Testis (tissue), 3 donors: ENCODE measurements around the gene NDNF. TPM values are rescaled to one million over a fixed set of nuclear protein-coding genes. Genes with fewer than 3 reads are reported as not detected.

Experiments used
- DNase-seq: peaks from one replicate; pipeline ENCODE4 v3.0.0-alpha.2; 2019
- H3K27ac ChIP-seq, 2 donors: fragments of 200-600 bp; sonication (generic); one replicate each; pipeline ENCODE4 v1.5.1; 2019
- H3K27me3 ChIP-seq: fragments of 200-600 bp; sonication (generic); one replicate; pipeline ENCODE4 v1.5.1; 2019
- H3K36me3 ChIP-seq: fragments of 200-600 bp; sonication (generic); one replicate; pipeline ENCODE4 v1.5.1; 2017; ENCODE audit warnings: low read depth; ENCODE audit errors: missing control alignments
- H3K4me1 ChIP-seq: fragments of 200-600 bp; sonication (generic); one replicate; pipeline ENCODE4 v1.5.1; 2019
- H3K4me3 ChIP-seq, 2 donors: fragments of 200-600 bp; sonication (generic); one replicate each; pipeline ENCODE4 v1.5.1; 2017 to 2019
- H3K9me3 ChIP-seq: fragments of 200-600 bp; sonication (generic); one replicate; pipeline ENCODE4 v1.5.1; 2017
- POLR2A ChIP-seq: fragments of 450-650 bp; IDR thresholded peaks from one replicate; pipeline ENCODE4 v1.6.1; 2017; ENCODE audit warnings: antibody characterized with exemption, mild to moderate bottlenecking, moderate library complexity
- WGBS, 2 donors: methylation state at CpG; one replicate each; pipeline ENCODE4 v1.1.5; 2018; 5-methylcytosine and 5-hydroxymethylcytosine counted together
- intact Hi-C: fragments of 100-400 bp; cut with DNase I; formaldehyde crosslinking; loops from one replicate; pipeline ENCODE4 v1.15.1; 2023; ENCODE audit warnings: low total_unique reads
- polyA plus RNA-seq: library from polyadenylated mRNA; stranded (reverse); fragments of 350-450 nt; fragmentation: Illumina TruSeq; extraction: RNeasy Lipid Tissue Mini Kit (QIAGEN cat#74804); gene quantifications from one replicate; pipeline ENCODE4 v1.2.3, GENCODE V29; 2014; ENCODE audit warnings: low read depth, low replicate concordance; ENCODE audit not compliant: insufficient read depth
- total RNA-seq, 2 donors: library from RNA; depleted of rRNA; stranded (reverse); fragments of >200 nt; gene quantifications; one replicate each; pipeline ENCODE4 v1.2.3, GENCODE V29; 2016
- TF ChIP-seq, protein P1 (sequence below), 3 experiments: fragments of 450-650 bp in 2 of 3; fragments of 200-600 bp in 1 of 3; sonication (generic) in 1 of 3; IDR thresholded peaks; one replicate each; pipeline ENCODE4 v1.5.1; 2016 to 2019; ENCODE audit warnings: antibody characterized with exemption in 3 of 3, mild to moderate bottlenecking in 2 of 3, moderate library complexity in 1 of 3

NDNF gene
- total and polyA plus RNA-seq, 3 donors from 2014 or later: 3.3 to 20.7 (median 7.6) TPM

DNA sequence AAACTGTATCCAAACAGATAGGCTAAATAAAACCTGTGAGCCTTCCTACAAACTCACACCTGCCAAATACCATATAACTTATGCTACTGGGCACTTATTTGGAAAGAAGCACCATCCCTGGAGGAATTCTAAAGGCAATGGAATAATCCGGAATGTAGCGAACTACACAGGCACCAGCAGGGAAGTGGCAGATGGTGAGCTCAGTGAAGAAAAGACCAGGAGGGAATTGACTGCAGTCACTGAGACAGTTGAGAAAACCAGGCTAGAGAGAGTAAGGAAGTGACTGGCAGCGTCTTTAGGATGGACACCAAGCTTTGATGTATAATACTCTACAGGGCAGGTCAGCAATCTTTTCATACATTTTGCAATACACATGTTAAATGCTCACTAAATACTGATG, 16.3 kb downstream of the NDNF start:
- no peak overlapping the region for H3K27ac ChIP-seq
- H3K4me1 ChIP-seq: no peaks in the 10 kb centered on the region
- H3K36me3 ChIP-seq: no peaks in the 10 kb centered on the region
- H3K9me3 ChIP-seq: no peaks in the 10 kb centered on the region
- no peak for DNase-seq
- H3K4me3 ChIP-seq: no peak overlapping the region
- TF ChIP-seq POLR2A: no peak
- TF ChIP-seq, protein P1, sequence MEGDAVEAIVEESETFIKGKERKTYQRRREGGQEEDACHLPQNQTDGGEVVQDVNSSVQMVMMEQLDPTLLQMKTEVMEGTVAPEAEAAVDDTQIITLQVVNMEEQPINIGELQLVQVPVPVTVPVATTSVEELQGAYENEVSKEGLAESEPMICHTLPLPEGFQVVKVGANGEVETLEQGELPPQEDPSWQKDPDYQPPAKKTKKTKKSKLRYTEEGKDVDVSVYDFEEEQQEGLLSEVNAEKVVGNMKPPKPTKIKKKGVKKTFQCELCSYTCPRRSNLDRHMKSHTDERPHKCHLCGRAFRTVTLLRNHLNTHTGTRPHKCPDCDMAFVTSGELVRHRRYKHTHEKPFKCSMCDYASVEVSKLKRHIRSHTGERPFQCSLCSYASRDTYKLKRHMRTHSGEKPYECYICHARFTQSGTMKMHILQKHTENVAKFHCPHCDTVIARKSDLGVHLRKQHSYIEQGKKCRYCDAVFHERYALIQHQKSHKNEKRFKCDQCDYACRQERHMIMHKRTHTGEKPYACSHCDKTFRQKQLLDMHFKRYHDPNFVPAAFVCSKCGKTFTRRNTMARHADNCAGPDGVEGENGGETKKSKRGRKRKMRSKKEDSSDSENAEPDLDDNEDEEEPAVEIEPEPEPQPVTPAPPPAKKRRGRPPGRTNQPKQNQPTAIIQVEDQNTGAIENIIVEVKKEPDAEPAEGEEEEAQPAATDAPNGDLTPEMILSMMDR (IDR thresholded peaks at IDR 0.05): no peak
- WGBS, 2 donors: 92% methylated on average over 3 of the region's 3 CpGs
- no peaks in the 10 kb centered on the region for H3K27me3 ChIP-seq
- intact Hi-C loops: no loop called here

DNA sequence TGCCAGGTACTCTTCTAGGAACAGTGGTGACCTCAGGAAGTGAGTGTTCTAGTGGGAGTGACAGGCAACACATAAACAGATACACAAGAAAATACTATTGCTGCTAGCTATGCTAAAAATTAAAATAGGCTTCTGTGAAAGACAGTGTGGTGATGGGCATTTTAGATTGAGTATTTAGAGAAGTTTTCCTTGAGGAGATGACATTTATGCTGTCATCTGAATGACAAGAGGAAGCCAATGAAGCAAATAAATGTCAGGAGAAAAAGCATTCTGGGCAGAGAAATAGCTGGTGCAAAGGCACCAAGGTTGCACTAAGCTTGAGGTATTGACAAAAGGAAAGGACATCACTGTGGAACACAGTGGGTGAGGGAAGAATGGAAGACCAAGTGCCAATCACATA, 18.0 kb downstream of the NDNF start:
- Histone ChIP-seq H3K27ac (no peak overlapping the region), H3K27me3 (no peaks in the 10 kb centered on the region), H3K36me3 (no peaks in the 10 kb centered on the region), H3K9me3 (no peaks in the 10 kb centered on the region), H3K4me1 (no peaks in the 10 kb centered on the region), H3K4me3 (no peak overlapping the region)
- no peak for TF ChIP-seq POLR2A
- TF ChIP-seq, protein P1 (IDR thresholded peaks at IDR 0.05): no peak
- intact Hi-C loops: no loop called here
- no peak for DNase-seq

DNA sequence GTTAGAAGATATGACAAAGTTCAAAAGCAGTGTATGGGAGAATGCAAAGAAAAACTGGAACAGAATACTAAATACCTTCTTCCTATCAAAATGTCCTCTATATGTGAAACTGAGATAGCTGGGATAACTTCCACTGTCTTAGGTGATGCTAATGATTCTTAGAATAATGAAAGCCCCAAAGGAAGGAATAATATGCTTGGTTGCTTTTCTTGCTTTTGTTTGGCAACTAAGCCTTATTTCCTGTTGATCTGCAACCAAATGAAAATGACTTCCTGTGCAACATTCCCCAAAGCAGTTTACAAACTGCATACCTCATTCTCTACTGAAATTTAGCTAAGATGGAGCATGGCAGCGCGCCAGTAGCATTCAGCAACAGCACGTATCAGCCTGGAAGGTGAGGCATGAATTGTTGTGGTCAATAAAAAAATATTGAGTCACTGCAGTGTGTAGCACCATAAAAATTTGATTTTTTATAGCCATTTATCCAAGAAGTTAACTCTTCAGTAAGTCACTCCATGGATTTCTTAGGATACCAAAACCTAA, 18.7 kb downstream of the NDNF start:
- H3K36me3 ChIP-seq: no peaks in the 10 kb centered on the region
- intact Hi-C loops: no loop called here
- TF ChIP-seq, protein P1 (IDR thresholded peaks at IDR 0.05): no peak
- no peak for TF ChIP-seq POLR2A
- no peaks in the 10 kb centered on the region for H3K27me3 ChIP-seq
- H3K9me3 ChIP-seq: no peaks in the 10 kb centered on the region
- no peak overlapping the region for H3K27ac ChIP-seq
- H3K4me1 ChIP-seq: no peaks in the 10 kb centered on the region
- 75 to 87% methylated on average over 3 of the region's 3 CpGs for WGBS, 2 donors
- DNase-seq: no peak
- no peak overlapping the region for H3K4me3 ChIP-seq

DNA sequence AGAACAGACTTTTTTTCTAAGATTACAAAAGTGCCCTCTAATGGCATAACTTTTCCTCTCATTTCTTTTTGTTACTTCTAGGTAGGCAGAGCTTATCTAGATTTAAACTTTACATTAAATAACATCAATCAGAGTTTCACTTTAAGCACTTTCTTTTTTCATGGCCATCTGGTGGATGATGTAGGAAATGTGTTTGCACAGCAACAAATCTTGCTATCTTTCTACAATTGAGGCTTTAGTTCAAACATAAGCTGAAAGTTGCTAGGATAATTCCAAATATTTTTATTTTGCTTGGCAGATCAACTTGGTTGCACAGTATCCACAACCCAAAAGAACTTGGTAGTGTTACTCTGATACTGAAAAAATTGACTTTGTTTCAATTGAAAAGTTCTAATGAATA, 22.0 kb downstream of the NDNF start:
- no peaks in the 10 kb centered on the region for H3K27me3 ChIP-seq
- DNase-seq: no peak
- no peaks in the 10 kb centered on the region for H3K4me1 ChIP-seq
- H3K9me3 ChIP-seq: no peaks in the 10 kb centered on the region
- intact Hi-C loops: no loop called here
- H3K36me3 ChIP-seq: no peaks in the 10 kb centered on the region
- TF ChIP-seq, protein P1 (IDR thresholded peaks at IDR 0.05): peak in 2 of 3 experiments; percentile 22 to 32
- no peak for TF ChIP-seq POLR2A
- H3K4me3 ChIP-seq: no peak overlapping the region
- no peak overlapping the region for H3K27ac ChIP-seq

DNA sequence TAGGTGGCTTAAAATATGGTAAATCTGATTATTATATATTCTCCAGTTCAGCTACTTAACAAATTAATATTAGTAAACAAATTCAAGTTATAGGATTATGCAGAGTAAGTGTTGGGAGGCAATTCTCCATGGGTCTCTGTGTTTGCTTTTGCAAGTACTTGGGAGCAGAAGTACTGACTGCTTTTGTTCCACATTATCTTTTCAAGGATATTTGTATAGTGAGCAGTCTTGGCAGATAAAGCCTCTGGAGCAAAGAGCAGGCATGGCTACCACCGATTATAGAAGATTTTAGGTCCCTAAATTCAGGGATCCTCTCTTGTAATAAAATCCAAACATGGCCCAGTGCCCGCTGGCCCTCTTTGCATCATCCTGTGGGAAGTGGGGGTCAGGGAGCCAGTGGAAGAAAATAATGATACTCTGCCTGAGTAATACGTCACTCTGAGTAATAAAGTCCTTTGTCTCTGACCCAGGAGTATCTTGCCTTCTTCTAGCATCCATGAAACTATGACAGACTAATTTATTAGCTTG, 23.2 kb downstream of the NDNF start:
- no peaks in the 10 kb centered on the region for H3K4me1 ChIP-seq
- no peaks in the 10 kb centered on the region for H3K9me3 ChIP-seq
- H3K36me3 ChIP-seq: no peaks in the 10 kb centered on the region
- H3K4me3 ChIP-seq: no peak overlapping the region
- WGBS, 2 donors: 55 to 58% methylated on average over 3 of the region's 3 CpGs
- H3K27ac ChIP-seq: no peak overlapping the region
- intact Hi-C loops: no loop called here
- DNase-seq: no peak
- TF ChIP-seq, protein P1 (IDR thresholded peaks at IDR 0.05): no peak
- no peak for TF ChIP-seq POLR2A
- no peaks in the 10 kb centered on the region for H3K27me3 ChIP-seq
